Calu3 (cell line): ENCODE measurements around the gene NEUROG1. TPM values are rescaled to one million over a fixed set of nuclear protein-coding genes. Genes with fewer than 3 reads are reported as not detected.

ENCODE experiments used
- BruUV-seq: library from RNA; stranded (reverse); fragments of 400-500 nt; replicated peaks from 2 replicates; lab custom pipeline; 2021; lab: Mats Ljungman, UMichigan
- CTCF ChIA-PET: fragments of 300-600 bp; sonication (Branson Sonifier 250); formaldehyde crosslinking; loops from one replicate; lab custom pipeline; 2022; ENCODE audit warnings: antibody characterized with exemption; lab: Charles Lee
- DNase-seq: peaks from one replicate; pipeline ENCODE4 v3.0.0; 2022
- H3K27ac Mint-ChIP-seq: one replicate; pipeline ENCODE4 v1.8.0; 2022; ENCODE audit warnings: mixed read lengths; ENCODE audit not compliant: unreplicated experiment
- H3K27me3 Mint-ChIP-seq: one replicate; pipeline ENCODE4 v1.8.0; 2022; ENCODE audit warnings: mixed read lengths; ENCODE audit not compliant: unreplicated experiment
- H3K36me3 Mint-ChIP-seq: one replicate; pipeline ENCODE4 v1.8.0; 2022; ENCODE audit warnings: mild to moderate bottlenecking, moderate library complexity, mixed read lengths; ENCODE audit not compliant: insufficient read depth, unreplicated experiment
- H3K4me1 Mint-ChIP-seq: one replicate; pipeline ENCODE4 v1.8.0; 2022; ENCODE audit warnings: mild to moderate bottlenecking, low read depth, mixed read lengths; ENCODE audit not compliant: unreplicated experiment
- H3K4me3 Mint-ChIP-seq: one replicate; pipeline ENCODE4 v1.8.0; 2022; ENCODE audit warnings: mild to moderate bottlenecking, low read depth, moderate library complexity, mixed read lengths; ENCODE audit not compliant: unreplicated experiment
- H3K9me3 Mint-ChIP-seq: one replicate; pipeline ENCODE4 v1.8.0; 2022; ENCODE audit warnings: low read depth, mixed read lengths; ENCODE audit not compliant: unreplicated experiment
- intact Hi-C: fragments of 100-400 bp; cut with micrococcal nuclease; formaldehyde crosslinking; loops from one replicate; pipeline ENCODE4 v1.10.0; 2022; ENCODE audit not compliant: unreplicated experiment
- total RNA-seq: library from RNA; stranded (reverse); gene quantifications from 2 replicates; pipeline ENCODE4 v1.2.3, GENCODE V29; 2022
- TF ChIP-seq, protein P1 (sequence below): fragments of 200-600 bp; IDR thresholded peaks from one replicate; pipeline ENCODE4 v1.8.0; 2022; ENCODE audit warnings: antibody characterized with exemption; ENCODE audit not compliant: unreplicated experiment

NEUROG1 gene
- total RNA-seq, 1 experiment from 2014 or later = not detected

DNA sequence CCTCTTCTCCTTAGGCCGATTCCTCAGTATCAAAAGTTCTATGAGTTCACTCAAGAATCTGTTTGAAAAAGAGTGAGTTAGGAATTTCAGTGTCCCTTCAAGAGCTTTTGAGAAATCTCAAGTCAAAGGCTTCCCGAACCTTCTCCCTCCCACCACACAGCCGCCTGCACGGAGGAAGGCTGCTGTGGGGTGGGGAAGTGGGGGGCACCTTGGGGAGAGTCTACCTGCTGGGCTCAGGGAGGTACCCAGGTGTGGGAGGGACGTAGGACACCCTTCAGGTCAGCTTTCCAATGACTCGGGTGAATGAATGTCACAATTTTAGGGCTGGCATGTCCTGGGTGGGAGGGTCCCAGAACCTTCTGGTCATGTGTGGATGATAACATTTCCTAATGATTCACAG, 25.5 kb upstream of the NEUROG1 start:
- no peak overlapping the region for H3K27ac Mint-ChIP-seq
- DNase-seq = no peak
- no TSS peak for BruUV-seq
- peaks cover 8% of the 10 kb centered on the region for H3K4me1 Mint-ChIP-seq
- CTCF ChIA-PET = interaction anchor here (0.7 to 2.5 kb wide), 17 partner anchors 8 to 274 kb away, joined by 3 to 34 read pairs (median 5); partner anchors contain the start of gene SLC25A48
- no peak overlapping the region for H3K4me3 Mint-ChIP-seq
- intact Hi-C loops = loop anchor here (1.0 kb wide), 2 partner anchors 168 to 269 kb away; no protein-coding TSS in a partner anchor
- peaks cover 60% of the 10 kb centered on the region for H3K27me3 Mint-ChIP-seq
- H3K9me3 Mint-ChIP-seq = no peaks in the 10 kb centered on the region
- no peaks in the 10 kb centered on the region for H3K36me3 Mint-ChIP-seq
- TF ChIP-seq, protein P1, sequence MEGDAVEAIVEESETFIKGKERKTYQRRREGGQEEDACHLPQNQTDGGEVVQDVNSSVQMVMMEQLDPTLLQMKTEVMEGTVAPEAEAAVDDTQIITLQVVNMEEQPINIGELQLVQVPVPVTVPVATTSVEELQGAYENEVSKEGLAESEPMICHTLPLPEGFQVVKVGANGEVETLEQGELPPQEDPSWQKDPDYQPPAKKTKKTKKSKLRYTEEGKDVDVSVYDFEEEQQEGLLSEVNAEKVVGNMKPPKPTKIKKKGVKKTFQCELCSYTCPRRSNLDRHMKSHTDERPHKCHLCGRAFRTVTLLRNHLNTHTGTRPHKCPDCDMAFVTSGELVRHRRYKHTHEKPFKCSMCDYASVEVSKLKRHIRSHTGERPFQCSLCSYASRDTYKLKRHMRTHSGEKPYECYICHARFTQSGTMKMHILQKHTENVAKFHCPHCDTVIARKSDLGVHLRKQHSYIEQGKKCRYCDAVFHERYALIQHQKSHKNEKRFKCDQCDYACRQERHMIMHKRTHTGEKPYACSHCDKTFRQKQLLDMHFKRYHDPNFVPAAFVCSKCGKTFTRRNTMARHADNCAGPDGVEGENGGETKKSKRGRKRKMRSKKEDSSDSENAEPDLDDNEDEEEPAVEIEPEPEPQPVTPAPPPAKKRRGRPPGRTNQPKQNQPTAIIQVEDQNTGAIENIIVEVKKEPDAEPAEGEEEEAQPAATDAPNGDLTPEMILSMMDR = no peak

DNA sequence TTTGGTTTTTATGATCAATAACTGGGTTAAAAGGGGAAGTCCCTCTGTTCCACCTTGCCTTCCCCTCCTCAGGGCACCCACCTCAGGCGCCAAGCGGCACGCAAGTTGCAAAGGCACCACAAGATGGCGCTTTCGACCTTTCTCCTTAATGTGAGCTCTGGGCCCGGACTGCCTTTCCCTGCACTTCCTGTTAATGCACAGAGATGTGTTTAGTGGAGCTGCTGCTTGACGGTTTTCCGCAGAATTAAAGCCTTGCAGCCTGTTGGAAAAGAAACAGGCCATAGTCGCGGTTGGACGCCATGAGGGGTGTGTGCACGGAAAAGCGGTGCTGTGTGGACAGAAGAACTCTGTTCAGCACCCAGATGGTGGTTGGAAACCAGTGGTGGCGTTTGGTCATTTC, 25.1 kb upstream of the NEUROG1 start:
- H3K4me1 Mint-ChIP-seq = peaks cover 8% of the 10 kb centered on the region
- H3K36me3 Mint-ChIP-seq = no peaks in the 10 kb centered on the region
- BruUV-seq = no TSS peak
- no peak overlapping the region for H3K4me3 Mint-ChIP-seq
- intact Hi-C loops = loop anchor here (1.0 kb wide), 2 partner anchors 168 to 269 kb away; no protein-coding TSS in a partner anchor
- TF ChIP-seq, protein P1 = peak; percentile 73
- peak; percentile 91 for DNase-seq
- no peak overlapping the region for H3K27ac Mint-ChIP-seq
- no peaks in the 10 kb centered on the region for H3K9me3 Mint-ChIP-seq
- H3K27me3 Mint-ChIP-seq = peaks cover 60% of the 10 kb centered on the region
- CTCF ChIA-PET = interaction anchor here (0.6 to 2.5 kb wide), 19 partner anchors 8 to 315 kb away, joined by 3 to 34 read pairs (median 5); partner anchors contain the start of gene SLC25A48

DNA sequence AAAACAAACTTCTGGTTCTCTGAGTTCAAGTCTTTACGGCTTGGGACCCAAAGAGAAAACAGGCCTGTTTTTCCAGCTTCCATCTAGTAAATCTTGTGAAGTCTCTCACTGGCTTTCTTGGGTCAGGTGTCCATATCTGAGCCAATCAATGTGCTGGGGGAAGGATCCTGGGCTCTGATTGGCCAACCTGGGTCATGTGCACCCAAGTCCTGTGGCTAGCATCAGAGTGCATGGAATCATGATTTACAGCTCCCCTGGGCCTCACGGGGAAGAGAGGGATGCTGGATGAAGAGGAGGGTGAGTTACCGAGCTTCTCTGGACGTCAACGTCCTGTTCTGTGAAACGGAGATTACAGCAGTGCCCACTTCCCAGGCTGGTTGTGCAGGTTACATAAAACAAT, 23.6 kb upstream of the NEUROG1 start:
- Mint-ChIP-seq H3K4me1 (peaks cover 10% of the 10 kb centered on the region), H3K4me3 (no peak overlapping the region), H3K9me3 (no peaks in the 10 kb centered on the region), H3K27me3 (peaks cover 63% of the 10 kb centered on the region), H3K36me3 (no peaks in the 10 kb centered on the region), H3K27ac (no peak overlapping the region)
- CTCF ChIA-PET = no interaction called here
- intact Hi-C loops = no loop called here
- no TSS peak for BruUV-seq
- no peak for DNase-seq
- TF ChIP-seq, protein P1 = no peak

DNA sequence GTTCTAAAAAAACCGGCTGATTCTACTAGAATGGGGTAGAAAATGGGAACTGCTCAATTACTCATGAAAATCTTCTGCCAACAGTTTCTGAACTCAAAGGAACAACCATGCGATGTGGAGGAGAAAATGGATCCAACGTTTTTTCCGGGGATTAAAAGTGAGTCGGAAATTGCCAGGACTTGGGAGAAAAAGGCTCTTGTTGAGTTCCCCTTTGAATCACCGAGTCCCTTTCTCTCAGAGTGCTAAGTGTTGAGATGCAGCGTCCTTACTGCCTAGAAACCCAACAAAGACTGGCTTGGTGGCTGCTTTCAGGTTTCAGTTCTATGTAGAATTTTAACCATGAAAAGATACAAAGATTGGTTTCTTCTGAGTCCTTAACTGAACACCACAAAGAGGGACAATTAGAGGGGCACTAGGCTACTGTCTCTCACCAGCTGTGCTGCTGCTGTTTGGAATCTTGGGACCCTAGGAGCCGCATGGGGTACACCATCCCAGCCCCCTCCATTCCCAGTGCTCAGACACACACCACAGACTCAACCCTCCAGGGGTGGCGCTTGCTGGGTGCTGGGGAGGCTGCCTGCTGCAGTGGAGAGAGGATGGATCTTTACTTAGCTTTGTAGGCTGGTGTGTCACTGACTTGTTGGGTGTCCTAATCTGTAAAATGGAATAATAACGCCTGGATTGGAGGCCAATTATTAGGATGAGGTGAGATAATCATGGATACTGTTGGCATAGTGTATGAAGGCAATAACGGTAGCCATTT, 21.5 kb upstream of the NEUROG1 start:
- peaks cover 67% of the 10 kb centered on the region for H3K27me3 Mint-ChIP-seq
- TF ChIP-seq, protein P1 = no peak
- H3K9me3 Mint-ChIP-seq = no peaks in the 10 kb centered on the region
- intact Hi-C loops = no loop called here
- H3K4me3 Mint-ChIP-seq = no peak overlapping the region
- no peak for DNase-seq
- CTCF ChIA-PET = no interaction called here
- no peak overlapping the region for H3K27ac Mint-ChIP-seq
- H3K36me3 Mint-ChIP-seq = no peaks in the 10 kb centered on the region
- no TSS peak for BruUV-seq
- peaks cover 17% of the 10 kb centered on the region for H3K4me1 Mint-ChIP-seq
